ENCODE results near the gene FLAD1.

- TF ChIP-seq ATF1 (CRISPR knock-in tag; IDR thresholded peaks at IDR 0.05) (no peak), CTCF (IDR thresholded peaks at IDR 0.05) (no peak), ZBTB21 (CRISPR knock-in tag; IDR thresholded peaks at IDR 0.05; ENCODE audit: borderline replicate concordance) (no peak)
Observed at GRCh38 chr1:155006601-155007101, 23.5 kb downstream of the FLAD1 start.
